ENCODE data around the gene ACP4.

Gene ACP4

DNA sequence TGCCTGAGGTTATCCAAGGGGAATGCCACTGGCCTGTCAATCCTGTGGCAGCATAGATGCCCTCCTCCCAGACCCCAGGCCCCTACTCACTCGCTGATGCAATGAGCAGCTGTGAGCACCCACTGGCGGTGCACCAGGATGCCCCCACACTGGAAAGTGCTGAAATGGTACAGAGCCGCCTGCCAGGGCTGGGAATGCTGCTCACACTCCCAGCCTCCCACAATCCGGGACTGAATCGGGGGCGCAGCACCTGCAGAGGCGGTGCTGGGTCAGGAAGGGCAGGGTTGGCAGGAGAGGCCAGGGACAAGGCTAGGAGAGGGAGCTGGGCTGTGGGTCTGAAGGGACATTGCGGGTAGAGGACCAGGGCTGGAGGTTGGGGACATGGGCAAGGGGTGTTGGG, 31.4 kb downstream of the ACP4 start:
- no peak overlapping the region for H3K4me2 ChIP-seq (ENCODE audit: insufficient read depth, low read length, poor library complexity, severe bottlenecking)
- no peak overlapping the region for H4K91ac ChIP-seq (ENCODE audit: low read depth, low read length, poor library complexity)
- H2BK5ac ChIP-seq (ENCODE audit: low read length): no peak overlapping the region
- no peaks in the 10 kb centered on the region for H3K36me3 ChIP-seq (replicated peaks in 1 of 2; ENCODE audit: control insufficient read depth in 2 of 2, insufficient read depth in 2 of 2, low read length in 2 of 2)
- H2BK12ac ChIP-seq (ENCODE audit: low read length): no peak overlapping the region
- WGBS, 2 donors (ENCODE audit: extremely low coverage in 2 of 2, insufficient read length in 2 of 2, insufficient replicate concordance in 1 of 2): no CpG with 5 or more reads among the region's 8 CpGs
- no peak for DNase-seq (ENCODE audit: low spot score)
- H3K9me3 ChIP-seq (replicated peaks in 1 of 2; ENCODE audit: control insufficient read depth in 2 of 2, insufficient read depth in 1 of 2, low read depth in 1 of 2, low read length in 2 of 2): peaks cover 0 to 3% of the 10 kb centered on the region in 2 donors
- H3K18ac ChIP-seq (ENCODE audit: low read length): no peak overlapping the region
- no peak overlapping the region for H3K4ac ChIP-seq (ENCODE audit: low read length)
- H3K79me1 ChIP-seq (ENCODE audit: low read depth, low read length): no peaks in the 10 kb centered on the region
- H3K4me1 ChIP-seq (ENCODE audit: control insufficient read depth in 2 of 2, insufficient read depth in 1 of 2, low read depth in 1 of 2, low read length in 2 of 2): peaks cover 0 to 3% of the 10 kb centered on the region in 2 donors
- H3K4me3 ChIP-seq (ENCODE audit: low read length in 2 of 2): no peak overlapping the region
- H3K14ac ChIP-seq (ENCODE audit: low read length): no peak overlapping the region
- H2AFZ ChIP-seq (ENCODE audit: low read length): no peak overlapping the region
- H2BK15ac ChIP-seq (ENCODE audit: low read length): no peak overlapping the region
- H2BK120ac ChIP-seq (ENCODE audit: low read depth, low read length): no peak overlapping the region
- H2AK5ac ChIP-seq (ENCODE audit: low read depth, low read length): peak overlapping the region; percentile 8
- no peak overlapping the region for H3K23ac ChIP-seq (ENCODE audit: low read depth, low read length, poor library complexity)
- H3K27me3 ChIP-seq (ENCODE audit: control insufficient read depth in 3 of 3, insufficient read depth in 3 of 3, low read depth in 1 of 3, low read length in 3 of 3): peaks cover 10 to 79% (median 53%) of the 10 kb centered on the region in 3 experiments
- no peak overlapping the region for H4K8ac ChIP-seq (ENCODE audit: low read depth, low read length)
- H3K27ac ChIP-seq (replicated peaks; ENCODE audit: low read length): no peak overlapping the region
- peak overlapping the region; percentile 54 for H3K9ac ChIP-seq (ENCODE audit: low read depth, low read length, poor library complexity)

DNA sequence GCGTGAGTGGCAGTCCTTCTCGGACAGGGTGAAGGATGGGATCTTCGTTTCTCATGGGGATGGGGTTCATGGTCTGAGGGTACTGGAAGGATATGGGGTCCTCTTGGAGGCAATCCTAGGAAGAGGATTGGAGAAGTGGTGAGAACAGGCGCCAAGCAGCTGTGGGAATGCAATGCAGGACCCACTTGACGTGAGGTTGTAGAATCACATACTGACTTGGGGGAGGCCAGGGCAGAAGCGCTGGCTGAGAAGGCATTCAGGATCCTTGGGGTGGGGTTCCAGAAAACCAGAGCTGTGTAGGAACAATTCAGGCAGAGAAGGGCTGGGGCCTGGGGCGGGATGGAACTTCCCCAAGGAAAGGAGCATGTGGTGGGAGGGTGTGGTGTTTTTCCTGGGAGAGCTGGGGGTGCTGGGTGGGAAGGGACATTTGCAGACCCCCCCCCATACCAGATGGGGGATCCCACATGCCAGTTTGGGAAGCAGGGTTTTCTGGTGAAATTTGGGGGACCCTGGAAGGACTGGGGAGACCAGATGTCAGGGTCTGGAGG, 32.5 kb downstream of the ACP4 start:
- Histone ChIP-seq H2BK5ac (ENCODE audit: low read length) (no peak overlapping the region), H3K4me2 (ENCODE audit: insufficient read depth, low read length, poor library complexity, severe bottlenecking) (no peak overlapping the region), H2AFZ (ENCODE audit: low read length) (no peak overlapping the region), H3K27me3 (ENCODE audit: control insufficient read depth in 3 of 3, insufficient read depth in 3 of 3, low read depth in 1 of 3, low read length in 3 of 3) (peaks cover 10 to 68% (median 47%) of the 10 kb centered on the region in 3 experiments), H3K36me3 (replicated peaks in 1 of 2; ENCODE audit: control insufficient read depth in 2 of 2, insufficient read depth in 2 of 2, low read length in 2 of 2) (no peaks in the 10 kb centered on the region), H3K14ac (ENCODE audit: low read length) (no peak overlapping the region), H2BK120ac (ENCODE audit: low read depth, low read length) (no peak overlapping the region), H3K79me1 (ENCODE audit: low read depth, low read length) (no peaks in the 10 kb centered on the region), H3K9ac (ENCODE audit: low read depth, low read length, poor library complexity) (no peak overlapping the region), H3K4me3 (ENCODE audit: low read length in 2 of 2) (no peak overlapping the region), H3K4me1 (ENCODE audit: control insufficient read depth in 2 of 2, insufficient read depth in 1 of 2, low read depth in 1 of 2, low read length in 2 of 2) (peaks cover 0 to 3% of the 10 kb centered on the region in 2 donors), H3K27ac (replicated peaks; ENCODE audit: low read length) (no peak overlapping the region), H2BK15ac (ENCODE audit: low read length) (no peak overlapping the region), H2AK5ac (ENCODE audit: low read depth, low read length) (no peak overlapping the region), H4K8ac (ENCODE audit: low read depth, low read length) (no peak overlapping the region), H3K18ac (ENCODE audit: low read length) (no peak overlapping the region), H3K23ac (ENCODE audit: low read depth, low read length, poor library complexity) (no peak overlapping the region), H2BK12ac (ENCODE audit: low read length) (no peak overlapping the region), H3K4ac (ENCODE audit: low read length) (no peak overlapping the region), H3K9me3 (replicated peaks in 1 of 2; ENCODE audit: control insufficient read depth in 2 of 2, insufficient read depth in 1 of 2, low read depth in 1 of 2, low read length in 2 of 2) (peaks cover 0 to 6% of the 10 kb centered on the region in 2 donors), H4K91ac (ENCODE audit: low read depth, low read length, poor library complexity) (no peak overlapping the region)
- DNase-seq (ENCODE audit: low spot score): no peak
- WGBS, 2 donors (ENCODE audit: extremely low coverage in 2 of 2, insufficient read length in 2 of 2, insufficient replicate concordance in 1 of 2): no CpG with 5 or more reads among the region's 7 CpGs

DNA sequence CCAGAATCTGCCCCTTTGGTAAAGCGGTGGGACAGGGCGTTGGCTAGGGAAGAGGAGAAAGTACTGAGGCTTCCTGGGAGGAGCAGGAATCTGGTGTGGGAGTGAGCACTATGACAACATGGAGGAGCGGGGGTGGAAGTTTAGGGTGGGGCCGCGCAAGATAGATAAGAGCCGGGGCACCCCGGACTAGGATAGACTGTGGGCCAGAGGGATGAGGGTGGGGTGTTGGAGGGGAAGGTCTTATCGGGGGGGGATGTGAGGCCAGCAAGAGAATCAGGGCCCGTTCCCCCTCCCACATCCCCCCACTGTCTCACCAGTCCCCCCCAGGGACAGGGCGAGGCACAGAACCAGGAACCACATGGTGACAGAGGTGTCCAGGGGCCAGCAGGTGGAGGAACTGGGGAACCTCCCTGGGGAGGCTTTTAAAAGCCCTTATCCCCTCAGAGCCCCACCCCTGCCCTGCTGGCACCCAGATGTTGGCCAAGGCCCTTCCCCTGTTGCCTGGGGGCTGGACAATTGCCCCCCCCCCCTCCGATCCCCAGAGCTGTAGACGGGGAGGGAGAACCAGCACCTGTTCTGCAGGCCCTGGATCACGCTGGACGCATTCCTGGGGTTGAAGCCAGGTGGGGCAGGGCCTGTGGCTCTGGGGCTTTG, 33.3 kb downstream of the ACP4 start, which contains the start of gene KLK1:
Gene KLK1 (minus strand): TSS at position 399 of the 654 bp plus-strand sequence. CDS start 39 bp downstream, at position 360.
- peaks cover 0 to 6% of the 10 kb centered on the region in 2 donors for H3K9me3 ChIP-seq (replicated peaks in 1 of 2; ENCODE audit: control insufficient read depth in 2 of 2, insufficient read depth in 1 of 2, low read depth in 1 of 2, low read length in 2 of 2)
- DNase-seq (ENCODE audit: low spot score): no peak
- peak within 1 kb of the TSS; percentile 40 for H3K18ac ChIP-seq (ENCODE audit: low read length)
- H2AK5ac ChIP-seq (ENCODE audit: low read depth, low read length): no peak within 1 kb of the TSS
- peaks cover 0 to 3% of the 10 kb centered on the region in 2 donors for H3K4me1 ChIP-seq (ENCODE audit: control insufficient read depth in 2 of 2, insufficient read depth in 1 of 2, low read depth in 1 of 2, low read length in 2 of 2)
- peak within 1 kb of the TSS; percentile 78 for H2BK12ac ChIP-seq (ENCODE audit: low read length)
- no peak within 1 kb of the TSS for H2BK5ac ChIP-seq (ENCODE audit: low read length)
- no peak within 1 kb of the TSS for H3K9ac ChIP-seq (ENCODE audit: low read depth, low read length, poor library complexity)
- no peak within 1 kb of the TSS for H3K4me3 ChIP-seq (ENCODE audit: low read length in 2 of 2)
- H3K4ac ChIP-seq (ENCODE audit: low read length): no peak within 1 kb of the TSS
- H3K4me2 ChIP-seq (ENCODE audit: insufficient read depth, low read length, poor library complexity, severe bottlenecking): no peak within 1 kb of the TSS
- no peak within 1 kb of the TSS for H4K8ac ChIP-seq (ENCODE audit: low read depth, low read length)
- H2BK120ac ChIP-seq (ENCODE audit: low read depth, low read length): no peak within 1 kb of the TSS
- no peak within 1 kb of the TSS for H4K91ac ChIP-seq (ENCODE audit: low read depth, low read length, poor library complexity)
- H2AFZ ChIP-seq (ENCODE audit: low read length): no peak within 1 kb of the TSS
- H2BK15ac ChIP-seq (ENCODE audit: low read length): no peak within 1 kb of the TSS
- H3K14ac ChIP-seq (ENCODE audit: low read length): no peak within 1 kb of the TSS
- no peaks in the 10 kb centered on the region for H3K36me3 ChIP-seq (replicated peaks in 1 of 2; ENCODE audit: control insufficient read depth in 2 of 2, insufficient read depth in 2 of 2, low read length in 2 of 2)
- WGBS, 2 donors (ENCODE audit: extremely low coverage in 2 of 2, insufficient read length in 2 of 2, insufficient replicate concordance in 1 of 2): no CpG with 5 or more reads among the region's 14 CpGs
- H3K27ac ChIP-seq (replicated peaks; ENCODE audit: low read length): no peak within 1 kb of the TSS
- peaks cover 10 to 60% (median 42%) of the 10 kb centered on the region in 3 experiments for H3K27me3 ChIP-seq (ENCODE audit: control insufficient read depth in 3 of 3, insufficient read depth in 3 of 3, low read depth in 1 of 3, low read length in 3 of 3)
- H3K79me1 ChIP-seq (ENCODE audit: low read depth, low read length): no peaks in the 10 kb centered on the region
- H3K23ac ChIP-seq (ENCODE audit: low read depth, low read length, poor library complexity): no peak within 1 kb of the TSS

DNA sequence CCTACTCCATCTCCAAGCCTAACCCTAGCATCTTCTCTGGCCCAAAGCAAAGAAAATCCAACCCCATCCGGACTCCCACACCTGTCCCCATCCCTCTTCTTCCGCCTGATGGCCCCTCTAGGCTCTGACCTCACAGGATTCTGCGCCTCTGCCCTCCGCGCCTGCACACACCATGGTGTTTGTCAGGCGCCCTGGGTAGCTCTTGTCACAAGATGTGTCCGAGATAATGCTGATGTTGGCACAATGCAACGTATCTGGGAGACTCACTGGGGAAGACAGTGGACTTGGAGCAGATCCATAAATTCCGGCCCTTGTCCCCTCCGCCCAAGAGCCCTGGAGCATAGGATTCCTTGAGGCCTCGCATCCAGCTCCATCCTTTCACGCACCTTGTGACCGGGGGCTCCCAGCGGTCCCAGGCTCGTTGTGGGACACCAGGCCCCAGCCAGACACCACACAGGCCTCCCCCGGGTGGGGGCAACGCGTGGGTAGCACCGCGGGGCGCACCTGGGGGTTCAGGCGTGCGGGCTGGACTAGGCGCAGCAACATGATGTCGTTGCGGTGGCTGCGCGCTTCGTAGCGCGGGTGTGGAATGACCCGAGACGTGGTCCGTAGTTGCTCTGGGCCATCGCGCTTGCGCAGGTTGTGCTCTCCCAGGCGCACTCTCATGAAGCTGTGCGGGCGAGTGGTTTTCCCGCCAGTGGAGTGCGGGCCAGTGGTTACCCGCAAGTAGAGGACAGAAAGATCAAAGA, 36.5 kb downstream of the ACP4 start:
- H2BK120ac ChIP-seq (ENCODE audit: low read depth, low read length): no peak overlapping the region
- H3K36me3 ChIP-seq (replicated peaks in 1 of 2; ENCODE audit: control insufficient read depth in 2 of 2, insufficient read depth in 2 of 2, low read length in 2 of 2): no peaks in the 10 kb centered on the region
- H2BK12ac ChIP-seq (ENCODE audit: low read length): no peak overlapping the region
- H3K4ac ChIP-seq (ENCODE audit: low read length): no peak overlapping the region
- peak overlapping the region; percentile 46 for H3K23ac ChIP-seq (ENCODE audit: low read depth, low read length, poor library complexity)
- no peak overlapping the region for H4K8ac ChIP-seq (ENCODE audit: low read depth, low read length)
- peak overlapping the region; percentile 63 for H3K14ac ChIP-seq (ENCODE audit: low read length)
- no peak overlapping the region for H2BK15ac ChIP-seq (ENCODE audit: low read length)
- H3K4me2 ChIP-seq (ENCODE audit: insufficient read depth, low read length, poor library complexity, severe bottlenecking): no peak overlapping the region
- H3K79me1 ChIP-seq (ENCODE audit: low read depth, low read length): no peaks in the 10 kb centered on the region
- H2AFZ ChIP-seq (ENCODE audit: low read length): no peak overlapping the region
- no peak overlapping the region for H3K4me3 ChIP-seq (ENCODE audit: low read length in 2 of 2)
- H3K4me1 ChIP-seq (ENCODE audit: control insufficient read depth in 2 of 2, insufficient read depth in 1 of 2, low read depth in 1 of 2, low read length in 2 of 2): peaks cover 0 to 3% of the 10 kb centered on the region in 2 donors
- no peak overlapping the region for H4K91ac ChIP-seq (ENCODE audit: low read depth, low read length, poor library complexity)
- H3K9me3 ChIP-seq (replicated peaks in 1 of 2; ENCODE audit: control insufficient read depth in 2 of 2, insufficient read depth in 1 of 2, low read depth in 1 of 2, low read length in 2 of 2): peaks cover 0 to 6% of the 10 kb centered on the region in 2 donors
- peak overlapping the region; percentile 35 for H3K18ac ChIP-seq (ENCODE audit: low read length)
- no peak overlapping the region for H2BK5ac ChIP-seq (ENCODE audit: low read length)
- H3K27me3 ChIP-seq (ENCODE audit: control insufficient read depth in 3 of 3, insufficient read depth in 3 of 3, low read depth in 1 of 3, low read length in 3 of 3): peaks cover 0 to 36% (median 13%) of the 10 kb centered on the region in 3 experiments
- H2AK5ac ChIP-seq (ENCODE audit: low read depth, low read length): peak overlapping the region; percentile 40
- H3K9ac ChIP-seq (ENCODE audit: low read depth, low read length, poor library complexity): no peak overlapping the region
- DNase-seq (ENCODE audit: low spot score): no peak
- H3K27ac ChIP-seq (replicated peaks; ENCODE audit: low read length): no peak overlapping the region
- WGBS, 2 donors (ENCODE audit: extremely low coverage in 2 of 2, insufficient read length in 2 of 2, insufficient replicate concordance in 1 of 2): no CpG with 5 or more reads among the region's 43 CpGs

Measured in neuronal stem cell (in vitro differentiated cells).